Loucy (cell line): ENCODE data around the gene CHD6.

Experiments used
- H2AFZ ChIP-seq: fragments of 200-600 bp; sonication (generic); 2 replicates; pipeline ENCODE4 v1.6.0; 2016; ENCODE audit warnings: antibody characterized with exemption, mild to moderate bottlenecking, low read length, moderate library complexity
- H3F3A ChIP-seq: fragments of 200-600 bp; 2 replicates; pipeline ENCODE4 v1.6.0; 2016; ENCODE audit warnings: antibody characterized with exemption, low read depth, mild to moderate bottlenecking
- H3K27me3 ChIP-seq: fragments of 200-600 bp; sonication (generic); 2 replicates; pipeline ENCODE4 v1.6.1; 2014; ENCODE audit warnings: low read length, mild to moderate bottlenecking; ENCODE audit not compliant: insufficient read depth, poor library complexity, severe bottlenecking
- H3K36me3 ChIP-seq: fragments of 200-600 bp; sonication (generic); 2 replicates; pipeline ENCODE4 v1.6.1; 2016; ENCODE audit warnings: low read length; ENCODE audit not compliant: insufficient read depth
- H3K4me1 ChIP-seq: fragments of 200-600 bp; sonication (generic); 2 replicates; pipeline ENCODE4 v1.5.1; 2014; ENCODE audit warnings: low read length, mild to moderate bottlenecking; ENCODE audit not compliant: insufficient read depth, poor library complexity, severe bottlenecking
- H3K4me2 ChIP-seq: fragments of 200-600 bp; sonication (generic); 2 replicates; pipeline ENCODE4 v1.6.0; 2014; ENCODE audit warnings: antibody characterized with exemption, low read length, low read depth, mild to moderate bottlenecking; ENCODE audit not compliant: poor library complexity, severe bottlenecking
- H3K4me3 ChIP-seq: fragments of 200-600 bp; sonication (generic); 2 replicates; pipeline ENCODE4 v1.5.1; 2014; ENCODE audit warnings: low read length, mild to moderate bottlenecking, mixed read lengths; ENCODE audit not compliant: poor library complexity, severe bottlenecking
- H3K79me2 ChIP-seq: fragments of 200-600 bp; sonication (generic); 2 replicates; pipeline ENCODE4 v1.6.1; 2014; ENCODE audit warnings: low read length; ENCODE audit not compliant: insufficient read depth
- H3K9ac ChIP-seq: fragments of 200-600 bp; sonication (generic); 2 replicates; pipeline ENCODE4 v1.6.0; 2014; ENCODE audit warnings: mild to moderate bottlenecking, low read depth, low read length, moderate library complexity; ENCODE audit not compliant: poor library complexity, severe bottlenecking
- H3K9me2 ChIP-seq: fragments of 200-600 bp; sonication (generic); replicated peaks from 2 replicates; pipeline ENCODE4 v1.6.1; 2016; ENCODE audit warnings: low read depth, low read length, mixed read lengths
- H3K9me3 ChIP-seq: fragments of 200-600 bp; sonication (generic); 2 replicates; pipeline ENCODE4 v1.6.1; 2014; ENCODE audit warnings: mild to moderate bottlenecking, antibody characterized with exemption, low read length, low read depth; ENCODE audit not compliant: insufficient read depth
- H4K20me1 ChIP-seq: fragments of 200-600 bp; sonication (generic); 2 replicates; pipeline ENCODE4 v1.6.0; 2014; ENCODE audit warnings: antibody characterized with exemption, low read length, mild to moderate bottlenecking; ENCODE audit not compliant: insufficient read depth, poor library complexity, severe bottlenecking
- CTCF ChIP-seq: fragments of 200-600 bp; sonication (generic); conservative IDR thresholded peaks from 2 replicates; pipeline ENCODE4 v1.5.1; 2014; ENCODE audit warnings: mild to moderate bottlenecking, antibody characterized with exemption, low read length
- EZH2phosphoT487 ChIP-seq: fragments of 200-600 bp; IDR thresholded peaks from 2 replicates; pipeline ENCODE4 v1.6.1; 2018; ENCODE audit warnings: antibody characterized with exemption, mild to moderate bottlenecking, moderate library complexity, borderline replicate concordance

Gene CHD6

GRCh38 chr20:41546535-41546934 lies 71.6 kb downstream of the CHD6 start:
- no peak overlapping the region for H3K9ac ChIP-seq
- H3K4me2 ChIP-seq, result no peak overlapping the region
- no peaks in the 10 kb centered on the region for H3K9me3 ChIP-seq
- H3K36me3 ChIP-seq, result peaks cover 16% of the 10 kb centered on the region
- peaks cover 4% of the 10 kb centered on the region for H4K20me1 ChIP-seq
- H3F3A ChIP-seq, result no peaks in the 10 kb centered on the region
- H3K4me3 ChIP-seq, result no peak overlapping the region
- H3K27me3 ChIP-seq, result no peaks in the 10 kb centered on the region
- H2AFZ ChIP-seq, result no peak overlapping the region
- H3K4me1 ChIP-seq, result peaks cover 4% of the 10 kb centered on the region
- peaks cover 72% of the 10 kb centered on the region for H3K79me2 ChIP-seq
- H3K9me2 ChIP-seq, result no peaks in the 10 kb centered on the region
- TF ChIP-seq CTCF (no peak), EZH2phosphoT487 (no peak)

GRCh38 chr20:41544472-41544871 lies 73.7 kb downstream of the CHD6 start:
- H3K9me3 ChIP-seq, result no peaks in the 10 kb centered on the region
- H3K36me3 ChIP-seq, result 0 out of 2 replicates have a peak, but pooled peaks cover 8% of the 10 kb centered on the region
- H3K4me3 ChIP-seq, result no peak overlapping the region
- TF ChIP-seq CTCF (no peak), EZH2phosphoT487 (no peak)
- H3K9me2 ChIP-seq, result no peaks in the 10 kb centered on the region
- H2AFZ ChIP-seq, result no peak overlapping the region
- no peak overlapping the region for H3K4me2 ChIP-seq
- peaks cover 6% of the 10 kb centered on the region for H3K4me1 ChIP-seq
- no peaks in the 10 kb centered on the region for H3K27me3 ChIP-seq
- H3K9ac ChIP-seq, result no peak overlapping the region
- H3F3A ChIP-seq, result no peaks in the 10 kb centered on the region
- peaks cover 10% of the 10 kb centered on the region for H4K20me1 ChIP-seq
- H3K79me2 ChIP-seq, result peaks cover 60% of the 10 kb centered on the region

GRCh38 chr20:41540918-41541317 lies 77.3 kb downstream of the CHD6 start:
- peaks cover 6% of the 10 kb centered on the region for H3K4me1 ChIP-seq
- no peak overlapping the region for H2AFZ ChIP-seq
- TF ChIP-seq EZH2phosphoT487, result no peak
- TF ChIP-seq CTCF, result no peak
- H3K4me2 ChIP-seq, result no peak overlapping the region
- no peaks in the 10 kb centered on the region for H3F3A ChIP-seq
- peaks cover 18% of the 10 kb centered on the region; the same call in 1 of the 2 replicates for H3K36me3 ChIP-seq
- no peaks in the 10 kb centered on the region for H3K27me3 ChIP-seq
- H3K79me2 ChIP-seq, result peaks cover 61% of the 10 kb centered on the region
- H3K4me3 ChIP-seq, result no peak overlapping the region
- H4K20me1 ChIP-seq, result peaks cover 9% of the 10 kb centered on the region
- no peaks in the 10 kb centered on the region for H3K9me2 ChIP-seq
- peaks cover 8% of the 10 kb centered on the region; the same call in 1 of the 2 replicates for H3K9me3 ChIP-seq
- H3K9ac ChIP-seq, result no peak overlapping the region
